K562 (cell line): Measurements from ENCODE around the gene LRRC8A. TPM values are rescaled to one million over a fixed set of nuclear protein-coding genes. Genes with fewer than 3 reads are reported as not detected.

ENCODE experiments used
- CBX8 ChIP-seq: fragments of 200-600 bp; sonication (generic); IDR thresholded peaks from 2 replicates; pipeline ENCODE4 v1.6.1; 2012; ENCODE audit warnings: borderline replicate concordance, mixed run types, low read depth, mild to moderate bottlenecking, moderate library complexity, mixed read lengths, low read length, control low read depth, inconsistent platforms; ENCODE audit not compliant: poor library complexity, severe bottlenecking; ENCODE audit errors: extremely low read depth
- DACH1 ChIP-seq: fragments of 450-650 bp; IDR thresholded peaks from 2 replicates; pipeline ENCODE4 v1.6.1; 2018; ENCODE audit not compliant: partially characterized antibody
- DPF2 ChIP-seq: fragments of 450-650 bp; IDR thresholded peaks from 2 replicates; pipeline ENCODE4 v1.6.1; 2016
- EWSR1 ChIP-seq: fragments of 450-650 bp; IDR thresholded peaks from 2 replicates; pipeline ENCODE4 v1.6.1; 2018; ENCODE audit warnings: borderline replicate concordance, mild to moderate bottlenecking, low read depth, moderate library complexity; ENCODE audit not compliant: partially characterized antibody
- FOXA1 ChIP-seq: fragments of 450-650 bp; IDR thresholded peaks from 2 replicates; pipeline ENCODE4 v1.6.1; 2016; ENCODE audit warnings: mild to moderate bottlenecking, borderline replicate concordance
- HDAC1 ChIP-seq, 2 experiments: fragments of 450-650 bp; IDR thresholded peaks; 2 replicates each; pipeline ENCODE4 v1.6.1; 2016 to 2017; ENCODE audit warnings: inconsistent platforms in 1 of 2, mild to moderate bottlenecking in 1 of 2, moderate library complexity in 1 of 2
- HES1 ChIP-seq: fragments of 450-650 bp; IDR thresholded peaks from 2 replicates; pipeline ENCODE4 v1.6.1; 2016; ENCODE audit warnings: low read depth, mild to moderate bottlenecking, moderate library complexity
- HMG20B ChIP-seq: fragments of 250-450 bp; sonication (Bioruptor Pico); IDR thresholded peaks from 2 replicates; pipeline ENCODE4 v1.5.0; 2021; ENCODE audit warnings: mild to moderate bottlenecking
- MED1 ChIP-seq: sonication (generic); formaldehyde crosslinking; IDR thresholded peaks from 2 replicates; pipeline ENCODE4 v1.8.1; 2023; ENCODE audit warnings: missing genetic modification reagents, borderline replicate concordance
- MYNN ChIP-seq, 2 experiments: sonication (generic); formaldehyde crosslinking in 1 of 2; IDR thresholded peaks; 2 replicates each; pipeline versions ENCODE4 v1.5.0 to v1.6.1; 2016 to 2020; ENCODE audit warnings: antibody characterized with exemption in 1 of 2, missing genetic modification reagents in 1 of 2
- NCOA4 ChIP-seq: fragments of 450-650 bp; IDR thresholded peaks from 2 replicates; pipeline ENCODE4 v1.6.1; 2018; ENCODE audit warnings: mild to moderate bottlenecking; ENCODE audit not compliant: partially characterized antibody
- NCOR1 ChIP-seq: fragments of 450-650 bp; IDR thresholded peaks from 2 replicates; pipeline ENCODE4 v1.6.1; 2016; ENCODE audit warnings: mild to moderate bottlenecking, moderate library complexity
- NONO ChIP-seq, 2 experiments: fragments of 200-400 bp in 1 of 2; fragments of 450-650 bp in 1 of 2; formaldehyde crosslinking in 1 of 2; IDR thresholded peaks; 2 replicates each; pipeline ENCODE4 v1.6.1; 2017; ENCODE audit warnings: low read depth in 2 of 2, mild to moderate bottlenecking in 2 of 2, moderate library complexity in 2 of 2, low read length in 1 of 2
- RAD51 ChIP-seq: fragments of 450-650 bp; IDR thresholded peaks from 2 replicates; pipeline ENCODE4 v1.7.1; 2016; ENCODE audit warnings: low read depth, mild to moderate bottlenecking, borderline replicate concordance
- RNF2 ChIP-seq: sonication (generic); IDR thresholded peaks from 2 replicates; pipeline ENCODE4 v1.6.1; 2016
- SRSF7 ChIP-seq: fragments of 200-400 bp; formaldehyde crosslinking; optimal IDR thresholded peaks from 2 replicates; pipeline ENCODE3; 2017; ENCODE audit warnings: mild to moderate bottlenecking, low read depth, low read length
- TEAD4 ChIP-seq, 2 experiments: sonication (generic) in 1 of 2; formaldehyde crosslinking in 1 of 2; IDR thresholded peaks; 2 replicates each; pipeline versions ENCODE4 v1.6.1 to v1.8.0; 2012 to 2022; ENCODE audit warnings: borderline replicate concordance in 1 of 2, inconsistent platforms in 1 of 2, low read length in 1 of 2, mild to moderate bottlenecking in 1 of 2, missing genetic modification reagents in 1 of 2
- TGIF2 ChIP-seq: sonication (generic); formaldehyde crosslinking; IDR thresholded peaks from 2 replicates; pipeline ENCODE4 v1.8.1; 2022; ENCODE audit warnings: mild to moderate bottlenecking, missing genetic modification reagents, moderate library complexity
- ZBTB49 ChIP-seq: sonication (generic); formaldehyde crosslinking; IDR thresholded peaks from 2 replicates; pipeline ENCODE4 v1.8.0; 2022; ENCODE audit warnings: missing genetic modification reagents, mild to moderate bottlenecking, borderline replicate concordance
- ZFP30 ChIP-seq: fragments of 250-450 bp; sonication (Bioruptor Pico); IDR thresholded peaks from 2 replicates; pipeline ENCODE4 v1.8.0; 2022; ENCODE audit warnings: moderate library complexity, mild to moderate bottlenecking, inconsistent platforms, borderline replicate concordance
- ZNF224 ChIP-seq: sonication (generic); formaldehyde crosslinking; IDR thresholded peaks from 2 replicates; pipeline ENCODE4 v1.8.0; 2022; ENCODE audit warnings: mild to moderate bottlenecking, missing genetic modification reagents
- ZNF23 ChIP-seq: fragments of 250-450 bp; sonication (Bioruptor Pico); IDR thresholded peaks from 2 replicates; pipeline ENCODE4 v1.4.0; 2020; ENCODE audit warnings: mild to moderate bottlenecking
- ZNF668 ChIP-seq: fragments of 250-450 bp; sonication (Bioruptor Pico); IDR thresholded peaks from 2 replicates; pipeline ENCODE4 v1.8.0; 2022; ENCODE audit warnings: mild to moderate bottlenecking, inconsistent platforms
- ZNF740 ChIP-seq, 3 experiments: fragments of 200-800 bp in 1 of 3; sonication (Bioruptor generic) in 1 of 3; sonication (generic) in 1 of 3; formaldehyde crosslinking in 1 of 3; IDR thresholded peaks; 2 replicates each; pipeline versions ENCODE4 v1.6.1 to v1.8.0; 2016 to 2022; ENCODE audit warnings: mild to moderate bottlenecking in 2 of 3, missing compliant biosample characterization in 2 of 3, missing genetic modification characterization in 2 of 3, missing genetic modification reagents in 1 of 3
- polyA plus RNA-seq, 8 experiments: library from polyadenylated mRNA; depleted of rRNA in 4 of 8; stranded (reverse) in 5 of 8; unstranded in 3 of 8; fragments of >200 nt; fragmentation: Nextera tagmentation in 2 of 8; fragmentation: Illumina TruSeq in 1 of 8; extraction: Ambion mirVana in 2 of 8; extraction: Trizol in 1 of 8; gene quantifications; 2 replicates each; pipeline versions ENCODE4 v1.2.1 to v1.2.3, GENCODE V29; 2011 to 2014; ENCODE audit warnings: inconsistent platforms in 1 of 8, missing spikeins in 1 of 8
- total RNA-seq, 7 experiments: library from RNA; depleted of rRNA in 6 of 7; stranded (reverse); fragments of >200 nt in 6 of 7; fragmentation: Illumina TruSeq in 2 of 7; extraction: Trizol in 2 of 7; gene quantifications; 2 replicates each; pipeline versions ENCODE4 v1.2.1 to v1.2.3, GENCODE V29; 2011 to 2021; ENCODE audit warnings: low replicate concordance in 1 of 7

LRRC8A gene
- total and polyA plus RNA-seq, 9 of the 15 experiments (the other 6 are each of a cell fraction or from before 2014, with no cell fraction given) = 2.9 to 24.7 (median 8.9) TPM

GRCh38 chr9:128845186-128845931, 36.6 kb upstream of the LRRC8A start (continued):
- no peak for TF ChIP-seq CBX8
- no peak for TF ChIP-seq ZNF740 (CRISPR knock-in tag; IDR thresholded peaks at IDR 0.05)
- no peak for TF ChIP-seq ZNF740 (tag; IDR thresholded peaks at IDR 0.05)
- peak; percentile 18; the same call in 1 of the 2 replicates for TF ChIP-seq RAD51
- TF ChIP-seq ZBTB49 (CRISPR knock-in tag) = no peak
- no peak for TF ChIP-seq NCOA4
- TF ChIP-seq FOXA1 = no peak
- TF ChIP-seq HMG20B (CRISPR knock-in tag) = no peak
- no peak for TF ChIP-seq MED1
- peak; percentile 87 for TF ChIP-seq NCOR1
- no peak for TF ChIP-seq ZNF23 (CRISPR knock-in tag)
- peak; percentile 37; the same call in 1 of the 2 replicates for TF ChIP-seq RNF2
- TF ChIP-seq HES1 = no peak
- TF ChIP-seq MYNN (IDR thresholded peaks at IDR 0.05) = no peak
- TF ChIP-seq MYNN (CRISPR knock-in tag; IDR thresholded peaks at IDR 0.05) = no peak
- peak; percentile 88 for TF ChIP-seq TEAD4 (IDR thresholded peaks at IDR 0.05; ENCODE audit: low read length)
- no peak for TF ChIP-seq TEAD4 (CRISPR knock-in tag; IDR thresholded peaks at IDR 0.05; ENCODE audit: borderline replicate concordance)
- TF ChIP-seq ZNF224 (CRISPR knock-in tag) = no peak
- TF ChIP-seq EWSR1 = no peak
- TF ChIP-seq NONO (IDR thresholded peaks at IDR 0.05; ENCODE audit: low read depth in 2 of 2, low read length in 1 of 2) = no peak
- no peak for TF ChIP-seq DACH1
- no peak for TF ChIP-seq ZNF668 (CRISPR knock-in tag)
- peak; percentile 23 to 87; a peak in 2 of 4 replicates for TF ChIP-seq HDAC1 (IDR thresholded peaks at IDR 0.05)
- TF ChIP-seq TGIF2 (CRISPR knock-in tag) = no peak
- peak; percentile 96 for TF ChIP-seq DPF2
- TF ChIP-seq ZFP30 (CRISPR knock-in tag) = no peak
- no peak for TF ChIP-seq SRSF7
